KMS-11 (cell line): ENCODE measurements around the gene SHISA3.

Experiments
- H2AFZ ChIP-seq: fragments of 200-600 bp; sonication (generic); 2 replicates; pipeline ENCODE4 v1.6.1; 2016; ENCODE audit warnings: antibody characterized with exemption, mixed run types, low read depth
- H3K27ac ChIP-seq: fragments of 200-600 bp; sonication (generic); 2 replicates; pipeline ENCODE4 v1.6.1; 2016; ENCODE audit warnings: mild to moderate bottlenecking, mixed run types
- H3K27me3 ChIP-seq: fragments of 200-600 bp; sonication (generic); 2 replicates; pipeline ENCODE4 v1.6.1; 2017; ENCODE audit warnings: mild to moderate bottlenecking, low read depth, mixed run types, moderate library complexity; ENCODE audit not compliant: insufficient read depth
- H3K36me3 ChIP-seq: fragments of 200-600 bp; sonication (generic); 2 replicates; pipeline ENCODE4 v1.6.1; 2017; ENCODE audit warnings: mild to moderate bottlenecking, mixed run types; ENCODE audit not compliant: insufficient read depth
- H3K4me1 ChIP-seq: fragments of 200-600 bp; sonication (generic); 2 replicates; pipeline ENCODE4 v1.6.1; 2016; ENCODE audit warnings: mild to moderate bottlenecking, low read depth, mixed run types; ENCODE audit not compliant: poor library complexity, severe bottlenecking
- H3K4me2 ChIP-seq: fragments of 200-600 bp; sonication (generic); 2 replicates; pipeline ENCODE4 v1.7.0; 2016; ENCODE audit warnings: mild to moderate bottlenecking, mixed run types
- H3K4me3 ChIP-seq: fragments of 200-600 bp; sonication (generic); IDR thresholded peaks from 2 replicates; pipeline ENCODE4 v1.6.1; 2017; ENCODE audit warnings: low read depth, low read length, mixed read lengths; ENCODE audit not compliant: insufficient read depth
- H3K79me2 ChIP-seq: fragments of 200-600 bp; sonication (generic); 2 replicates; pipeline ENCODE4 v1.6.1; 2016; ENCODE audit warnings: low read depth, mixed run types; ENCODE audit not compliant: insufficient read depth
- H3K9ac ChIP-seq: fragments of 200-600 bp; sonication (generic); 2 replicates; pipeline ENCODE4 v1.6.1; 2016; ENCODE audit warnings: mild to moderate bottlenecking, mixed run types
- H4K20me1 ChIP-seq: fragments of 200-600 bp; sonication (generic); 2 replicates; pipeline ENCODE4 v1.6.1; 2016; ENCODE audit warnings: mild to moderate bottlenecking, mixed run types; ENCODE audit not compliant: insufficient read depth
- CTCF ChIP-seq: fragments of 200-600 bp; sonication (generic); conservative IDR thresholded peaks from 2 replicates; pipeline ENCODE4 v1.6.1; 2017; ENCODE audit warnings: low read depth, mild to moderate bottlenecking, antibody characterized with exemption, low read length, moderate library complexity, mixed read lengths

SHISA3 gene

GRCh38 chr4:42412251-42412650, 15.0 kb downstream of the SHISA3 start:
- Histone ChIP-seq H3K4me3 (no peak overlapping the region), H4K20me1 (no peaks in the 10 kb centered on the region), H3K79me2 (no peaks in the 10 kb centered on the region), H3K27me3 (no peaks in the 10 kb centered on the region), H3K36me3 (no peaks in the 10 kb centered on the region), H3K4me2 (no peak overlapping the region), H2AFZ (no peak overlapping the region), H3K4me1 (no peaks in the 10 kb centered on the region), H3K9ac (no peak overlapping the region), H3K27ac (no peak overlapping the region)
- no peak for TF ChIP-seq CTCF

- no peaks in the 10 kb centered on the region for H3K27me3 ChIP-seq
- no peak for TF ChIP-seq CTCF
- H3K4me2 ChIP-seq, result no peak overlapping the region
- H3K36me3 ChIP-seq, result no peaks in the 10 kb centered on the region
- no peaks in the 10 kb centered on the region for H4K20me1 ChIP-seq
- H3K79me2 ChIP-seq, result no peaks in the 10 kb centered on the region
- H2AFZ ChIP-seq, result no peak overlapping the region
- no peaks in the 10 kb centered on the region for H3K4me1 ChIP-seq
- no peak overlapping the region for H3K9ac ChIP-seq
- no peak overlapping the region for H3K27ac ChIP-seq
- H3K4me3 ChIP-seq, result no peak overlapping the region
Observed at GRCh38 chr4:42415281-42415680, 18.0 kb downstream of the SHISA3 start.

GRCh38 chr4:42416017-42416416, 18.7 kb downstream of the SHISA3 start:
- no peak for TF ChIP-seq CTCF
- Histone ChIP-seq H3K36me3 (no peaks in the 10 kb centered on the region), H3K9ac (no peak overlapping the region), H3K4me3 (no peak overlapping the region), H2AFZ (no peak overlapping the region), H3K79me2 (no peaks in the 10 kb centered on the region), H4K20me1 (no peaks in the 10 kb centered on the region), H3K4me2 (no peak overlapping the region), H3K27ac (no peak overlapping the region), H3K4me1 (no peaks in the 10 kb centered on the region), H3K27me3 (no peaks in the 10 kb centered on the region)

GRCh38 chr4:42417550-42417949, 20.3 kb downstream of the SHISA3 start:
- no peak overlapping the region for H3K4me3 ChIP-seq
- H3K9ac ChIP-seq, result no peak overlapping the region
- H3K36me3 ChIP-seq, result no peaks in the 10 kb centered on the region
- no peaks in the 10 kb centered on the region for H3K79me2 ChIP-seq
- no peak overlapping the region for H3K4me2 ChIP-seq
- H3K4me1 ChIP-seq, result no peaks in the 10 kb centered on the region
- no peak for TF ChIP-seq CTCF
- no peak overlapping the region for H3K27ac ChIP-seq
- no peaks in the 10 kb centered on the region for H3K27me3 ChIP-seq
- no peak overlapping the region for H2AFZ ChIP-seq
- H4K20me1 ChIP-seq, result no peaks in the 10 kb centered on the region

- H3K9ac ChIP-seq, result no peak overlapping the region
Observed at GRCh38 chr4:42420140-42420539, 22.9 kb downstream of the SHISA3 start.

More at GRCh38 chr4:42420140-42420539, 22.9 kb downstream of the SHISA3 start:
- H2AFZ ChIP-seq, result no peak overlapping the region
- TF ChIP-seq CTCF, result no peak
- H4K20me1 ChIP-seq, result no peaks in the 10 kb centered on the region
- no peaks in the 10 kb centered on the region for H3K79me2 ChIP-seq
- H3K4me1 ChIP-seq, result no peaks in the 10 kb centered on the region
- no peak overlapping the region for H3K4me3 ChIP-seq
- H3K36me3 ChIP-seq, result no peaks in the 10 kb centered on the region
- H3K27ac ChIP-seq, result no peak overlapping the region
- H3K27me3 ChIP-seq, result no peaks in the 10 kb centered on the region
- no peak overlapping the region for H3K4me2 ChIP-seq
